Putamen (tissue), 1 donor: ENCODE measurements around the gene TSPY2.
"Not testable (repeated sequence)": the region's sequence is repeated elsewhere in the genome, so short reads cannot be mapped to it uniquely, and the experiment has no call there.

ENCODE experiments used
- DNase-seq: peaks from one replicate; pipeline ENCODE4 v3.0.0-alpha.2; 2016; ENCODE audit warnings: low spot score

Gene TSPY2

GRCh38 chrY:6245923-6246322 is at the start of gene TSPY2:
TSS of gene TSPY2 (plus strand) at chrY:6246223. CDS start at chrY:6246269, 46 bp downstream.
- not testable (repeated sequence) for DNase-seq

GRCh38 chrY:6209565-6209964 is 36.5 kb upstream of the TSPY2 start:
- DNase-seq, result not testable (repeated sequence)

- DNase-seq, result not testable (repeated sequence)
Observed at GRCh38 chrY:6217045-6217444, 29.0 kb upstream of the TSPY2 start.

- DNase-seq, result not testable (repeated sequence)
Observed at GRCh38 chrY:6269839-6270238, 23.8 kb downstream of the TSPY2 start.
